GM19467 (cell line): ENCODE data around the gene FAM174C.
"Not testable (repeated sequence)": the region's sequence is repeated elsewhere in the genome, so short reads cannot be mapped to it uniquely, and the experiment has no call there.

Source experiments
- ATAC-seq: cut with Tn5 transposase; IDR thresholded peaks from one replicate; pipeline ENCODE4 v1.9.1; 2021; ENCODE audit warnings: mild to moderate bottlenecking, moderate library complexity; ENCODE audit not compliant: unreplicated experiment

The FAM174C gene

DNA sequence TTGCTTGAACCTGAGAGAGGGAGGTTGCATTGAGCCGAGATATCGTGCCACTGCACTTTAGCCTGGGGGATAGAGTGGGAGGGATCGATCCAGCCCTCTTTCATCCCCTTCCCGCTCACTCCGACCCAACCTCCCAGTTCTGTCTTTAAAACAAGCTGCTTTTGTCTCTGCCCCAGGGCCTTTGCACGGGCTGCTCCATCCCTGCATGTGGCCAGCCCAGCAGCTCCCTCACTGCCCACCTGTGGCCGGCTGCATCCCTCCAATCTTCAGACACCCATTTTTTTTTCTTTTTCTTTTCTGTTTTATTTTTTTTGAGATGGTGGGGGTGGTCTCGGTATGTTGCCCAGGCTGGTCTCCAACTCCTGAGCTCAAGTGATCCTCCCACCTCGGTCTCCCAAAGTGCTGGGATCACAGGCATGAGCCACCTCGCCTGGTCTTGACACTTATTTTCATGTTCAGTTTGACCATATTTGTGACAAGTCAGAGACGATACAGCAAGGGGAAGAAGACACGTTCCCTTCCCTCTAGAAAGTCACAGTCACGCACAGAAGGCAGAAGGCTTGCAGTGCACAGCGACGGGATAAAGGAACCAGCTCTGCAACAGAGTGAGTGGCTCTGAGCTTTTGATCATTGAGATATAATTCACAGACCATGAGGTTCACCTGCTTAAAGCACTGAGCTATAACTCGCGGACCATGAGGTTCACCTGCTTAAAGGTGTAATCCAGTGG, 42.1 kb downstream of the FAM174C start:
- ATAC-seq, result no peak

GRCh38 chr19:1318678-1319471, 43.5 kb downstream of the FAM174C start:
- ATAC-seq, result no peak

DNA sequence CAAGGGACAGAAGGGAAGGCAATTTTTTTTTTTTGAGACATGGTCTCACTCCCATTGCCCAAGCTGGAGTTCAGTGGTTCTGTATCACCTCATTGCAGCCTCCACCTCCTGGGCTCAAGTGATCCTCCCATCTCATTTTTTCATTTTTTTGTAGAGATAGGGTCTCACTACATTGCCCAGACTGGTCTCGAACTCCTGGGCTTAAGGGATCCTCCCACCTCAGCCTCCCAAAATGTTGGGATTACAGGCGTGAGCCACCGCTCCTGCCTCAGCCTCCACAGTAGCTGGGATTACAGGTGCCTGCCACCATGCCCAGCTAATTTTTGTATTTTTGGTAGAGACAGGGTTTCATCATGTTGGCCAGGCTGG, 44.9 kb downstream of the FAM174C start:
- not testable (repeated sequence) for ATAC-seq

DNA sequence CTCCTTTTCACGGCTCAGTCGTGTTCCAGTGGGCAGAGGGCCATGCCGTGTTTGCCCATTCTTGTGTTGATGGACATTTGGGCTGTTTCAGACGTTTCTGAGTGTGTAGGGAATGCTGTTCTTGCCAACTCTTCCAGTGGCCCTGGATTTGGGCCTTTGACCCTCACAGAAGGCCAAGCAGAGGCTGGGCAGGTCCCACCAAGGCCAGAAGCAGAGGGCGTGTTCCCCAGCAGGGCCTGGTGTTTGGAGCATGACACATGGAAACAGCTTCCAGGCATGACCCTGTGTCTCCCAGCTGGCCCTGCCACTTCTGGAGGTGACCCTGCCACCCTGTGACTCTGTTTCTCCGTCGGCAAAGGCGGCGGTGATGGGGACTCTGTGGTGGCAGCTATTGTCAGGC, 46.2 kb downstream of the FAM174C start:
- ATAC-seq, result no peak

DNA sequence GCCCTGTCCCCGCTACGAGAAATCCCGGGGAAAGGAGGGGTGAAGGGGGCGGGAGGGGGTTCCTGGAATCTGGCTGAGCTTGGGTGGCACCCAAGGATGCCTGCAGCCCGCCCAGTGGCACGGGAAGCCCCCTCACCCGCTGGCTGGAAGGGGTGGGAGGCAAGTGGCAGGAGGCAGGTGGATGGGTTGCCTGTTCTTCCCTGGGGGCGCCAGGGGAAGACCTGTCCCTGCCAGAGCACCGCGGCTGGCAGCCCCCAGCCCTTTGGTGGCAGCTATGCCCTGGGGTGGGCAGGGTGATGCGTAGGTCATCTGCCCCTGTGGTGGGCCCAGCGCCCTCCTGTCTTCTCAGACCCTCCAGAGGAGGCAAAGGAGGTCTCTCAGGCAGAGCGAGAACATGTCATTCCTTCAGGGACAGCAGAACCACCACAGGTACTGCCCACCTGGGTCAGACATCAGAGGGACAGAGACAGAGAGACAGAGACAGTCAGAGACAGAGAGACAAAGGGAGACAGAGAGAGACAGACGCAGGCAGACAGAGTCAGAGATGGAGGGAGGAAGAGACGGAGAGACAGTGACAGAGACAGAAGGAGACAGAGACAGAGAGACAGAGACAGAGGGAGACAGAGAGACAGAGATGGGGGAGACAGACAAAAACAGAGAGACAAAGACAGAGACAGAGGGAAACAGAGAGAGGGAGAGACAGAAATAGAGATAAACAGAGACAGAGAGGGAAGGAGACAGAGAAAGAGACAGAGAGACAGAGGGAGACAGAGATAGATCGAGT, 47.1 kb downstream of the FAM174C start:
- no peak for ATAC-seq

DNA sequence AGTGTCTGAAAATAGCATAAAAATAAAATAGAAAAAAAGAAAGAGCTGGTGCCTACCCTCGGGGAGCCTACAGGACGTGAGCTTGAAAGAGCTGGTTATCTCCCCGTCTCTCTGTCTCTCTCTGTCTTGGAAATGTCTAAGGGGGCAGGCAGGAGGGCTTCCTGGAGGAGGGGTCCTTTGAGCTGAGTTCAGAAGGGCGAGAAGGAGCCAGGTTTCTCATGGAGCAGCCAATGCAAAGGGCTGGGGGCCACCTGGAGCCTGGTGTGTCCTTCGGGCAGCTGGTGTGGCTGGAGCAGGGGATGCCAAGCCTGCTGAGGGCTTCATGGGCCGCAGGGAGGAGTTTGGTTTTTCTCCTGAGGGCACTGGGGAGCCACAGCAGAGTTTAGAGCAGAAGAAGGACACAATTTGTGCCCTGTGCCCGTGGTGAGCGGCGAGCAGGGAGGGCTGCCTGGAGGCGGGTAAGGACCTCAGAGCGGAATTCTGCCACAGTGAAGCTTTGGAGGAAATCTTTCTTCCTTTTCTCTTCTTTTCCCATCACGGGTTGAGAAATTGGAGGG, 49.0 kb downstream of the FAM174C start:
- ATAC-seq, result no peak

DNA sequence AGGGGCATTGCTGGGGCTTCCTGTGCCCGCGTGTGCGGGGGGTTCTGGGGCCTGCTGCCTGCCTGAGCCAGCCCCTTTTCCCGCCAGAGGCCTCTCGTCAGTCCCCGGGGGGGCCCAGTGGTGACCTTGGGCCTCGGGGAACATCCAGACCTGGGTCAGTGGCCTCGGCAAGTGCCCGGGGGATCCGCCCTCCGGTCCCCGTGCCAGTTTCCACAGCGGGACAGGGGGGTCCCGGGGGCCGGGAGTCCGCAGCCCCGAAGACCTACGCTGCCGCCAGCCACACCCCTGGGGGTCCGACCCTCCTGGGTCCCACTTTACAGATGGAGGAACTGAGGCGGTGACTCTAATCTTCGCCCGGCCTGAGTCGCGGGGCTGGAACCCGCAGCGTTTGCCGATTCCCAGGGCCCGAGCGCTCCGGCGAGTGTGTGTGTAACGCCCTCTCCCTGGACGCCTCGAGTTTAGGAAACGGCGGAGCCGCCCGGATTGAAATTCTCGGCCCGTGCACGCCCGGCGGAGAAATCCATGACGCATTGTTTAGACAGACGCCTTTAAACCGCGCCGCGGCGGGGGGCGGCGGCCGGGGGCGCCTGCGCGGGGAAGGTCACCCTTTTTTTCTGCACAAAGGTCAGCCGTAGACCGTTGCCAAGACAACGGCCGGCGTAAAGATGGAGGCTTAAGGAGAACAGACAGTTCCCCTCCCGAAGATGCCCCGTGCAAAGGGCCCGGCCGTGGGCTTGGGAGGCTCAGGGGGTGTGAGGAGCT, 49.7 kb downstream of the FAM174C start:
- no peak for ATAC-seq

DNA sequence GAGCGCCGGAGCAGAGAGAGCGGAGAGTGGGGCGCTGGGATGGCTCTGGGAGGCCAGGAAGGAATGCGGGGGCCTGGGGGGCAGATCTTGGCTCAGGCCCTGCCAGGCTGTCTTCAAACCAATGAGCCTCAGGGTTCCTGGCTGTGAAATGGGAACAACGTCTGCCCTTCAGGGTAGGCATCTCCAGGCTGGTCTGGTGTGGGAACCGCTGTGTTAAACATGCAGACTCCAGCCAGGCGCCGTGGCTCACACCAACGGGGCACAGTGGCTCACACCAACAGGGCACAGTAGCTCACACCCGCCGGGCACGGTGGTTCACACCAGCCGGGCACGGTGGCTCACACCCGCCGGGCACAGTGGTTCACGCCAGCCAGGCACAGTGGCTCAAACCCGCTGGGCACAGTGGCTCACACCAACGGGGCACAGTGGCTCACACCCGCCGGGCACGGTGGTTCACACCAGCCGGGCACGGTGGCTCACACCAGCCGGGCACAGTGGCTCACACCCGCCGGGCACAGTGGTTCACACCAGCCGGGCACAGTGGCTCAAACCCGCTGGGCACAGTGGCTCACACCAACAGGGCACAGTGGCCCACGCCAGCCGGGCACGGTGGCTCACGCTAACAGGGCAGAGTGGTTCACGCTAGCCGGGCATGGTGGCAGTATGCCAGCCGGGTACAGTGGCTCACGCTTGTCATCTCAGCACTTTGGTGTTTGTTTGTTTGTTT, 50.4 kb downstream of the FAM174C start:
- no peak for ATAC-seq

- ATAC-seq, result no peak
These were observed 51.8 kb downstream of the FAM174C start for GRCh38 chr19:1327125-1327524.
